AG09319 (cell line): ENCODE data around the gene SAMSN1.

Source experiments
- DNase-seq: peaks from one replicate; pipeline ENCODE4 v3.0.0-alpha.2; 2010; ENCODE audit warnings: low read depth; ENCODE audit errors: extremely low read depth
- TF ChIP-seq, protein P1 (sequence below): IDR thresholded peaks from 2 replicates; pipeline ENCODE4 v1.5.1; 2011; ENCODE audit warnings: low read depth, mild to moderate bottlenecking, inconsistent platforms, low read length, moderate library complexity

SAMSN1 gene

GRCh38 chr21:14562959-14563358 is 16.8 kb upstream of the SAMSN1 start:
- TF ChIP-seq, protein P1, sequence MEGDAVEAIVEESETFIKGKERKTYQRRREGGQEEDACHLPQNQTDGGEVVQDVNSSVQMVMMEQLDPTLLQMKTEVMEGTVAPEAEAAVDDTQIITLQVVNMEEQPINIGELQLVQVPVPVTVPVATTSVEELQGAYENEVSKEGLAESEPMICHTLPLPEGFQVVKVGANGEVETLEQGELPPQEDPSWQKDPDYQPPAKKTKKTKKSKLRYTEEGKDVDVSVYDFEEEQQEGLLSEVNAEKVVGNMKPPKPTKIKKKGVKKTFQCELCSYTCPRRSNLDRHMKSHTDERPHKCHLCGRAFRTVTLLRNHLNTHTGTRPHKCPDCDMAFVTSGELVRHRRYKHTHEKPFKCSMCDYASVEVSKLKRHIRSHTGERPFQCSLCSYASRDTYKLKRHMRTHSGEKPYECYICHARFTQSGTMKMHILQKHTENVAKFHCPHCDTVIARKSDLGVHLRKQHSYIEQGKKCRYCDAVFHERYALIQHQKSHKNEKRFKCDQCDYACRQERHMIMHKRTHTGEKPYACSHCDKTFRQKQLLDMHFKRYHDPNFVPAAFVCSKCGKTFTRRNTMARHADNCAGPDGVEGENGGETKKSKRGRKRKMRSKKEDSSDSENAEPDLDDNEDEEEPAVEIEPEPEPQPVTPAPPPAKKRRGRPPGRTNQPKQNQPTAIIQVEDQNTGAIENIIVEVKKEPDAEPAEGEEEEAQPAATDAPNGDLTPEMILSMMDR, result no peak
- DNase-seq, result no peak

DNA sequence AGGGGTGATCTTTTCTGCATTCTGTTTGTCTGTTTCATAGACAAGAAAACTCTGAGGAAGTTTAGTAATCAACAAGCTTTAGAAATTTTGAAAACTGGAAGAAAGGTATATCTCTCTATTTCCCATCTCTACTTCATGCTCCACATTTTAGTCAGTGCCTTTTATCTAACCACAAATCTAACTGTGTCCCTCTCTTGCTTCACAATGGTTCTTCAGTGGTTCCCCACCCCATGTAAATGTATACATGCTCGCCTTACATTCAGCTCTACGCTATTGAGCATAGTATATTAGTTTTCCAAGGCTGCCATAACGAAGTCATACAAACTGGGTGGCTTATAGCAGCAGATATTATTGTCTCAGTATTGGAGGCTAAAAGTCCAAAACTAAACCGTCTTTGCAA is 14.4 kb upstream of the SAMSN1 start:
- DNase-seq, result no peak
- TF ChIP-seq, protein P1, result no peak

GRCh38 chr21:14560139-14560538 is 14.0 kb upstream of the SAMSN1 start:
- TF ChIP-seq, protein P1, result no peak
- no peak for DNase-seq

GRCh38 chr21:14559102-14559501 is 13.0 kb upstream of the SAMSN1 start:
- TF ChIP-seq, protein P1, result no peak
- DNase-seq, result no peak

DNA sequence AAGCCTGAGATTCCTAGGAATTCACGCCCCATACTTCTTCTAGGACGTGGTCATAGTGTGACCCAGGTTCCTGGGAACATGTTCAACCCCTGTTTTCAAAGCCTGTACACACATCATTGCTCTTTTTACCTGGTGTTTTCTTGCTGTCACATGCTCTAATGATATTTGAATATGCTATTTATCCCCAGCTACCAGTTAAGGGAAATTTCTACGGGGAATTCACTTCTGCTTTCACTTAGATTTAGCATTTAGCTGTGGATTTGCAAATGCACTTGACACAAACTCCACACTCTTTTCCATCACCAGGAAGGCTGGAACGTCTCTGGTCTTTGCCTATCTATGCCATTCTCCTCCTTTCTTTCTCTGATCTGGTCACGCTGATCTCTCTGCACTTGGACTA is 11.3 kb upstream of the SAMSN1 start:
- no peak for DNase-seq
- TF ChIP-seq, protein P1, result no peak

- TF ChIP-seq, protein P1, result no peak
- DNase-seq, result no peak
Measured at GRCh38 chr21:14554948-14555347, 8.8 kb upstream of the SAMSN1 start.

- TF ChIP-seq, protein P1, result no peak
- no peak for DNase-seq
Measured at GRCh38 chr21:14553422-14553821, 7.3 kb upstream of the SAMSN1 start.
